ENCODE data around the gene IL19. TPM values are rescaled to one million over a fixed set of nuclear protein-coding genes. Genes with fewer than 3 reads are reported as not detected.

The IL19 gene
- total and polyA plus RNA-seq, 9 of the 15 experiments (the other 6 are each of a cell fraction or from before 2014, with no cell fraction given): not detected

DNA sequence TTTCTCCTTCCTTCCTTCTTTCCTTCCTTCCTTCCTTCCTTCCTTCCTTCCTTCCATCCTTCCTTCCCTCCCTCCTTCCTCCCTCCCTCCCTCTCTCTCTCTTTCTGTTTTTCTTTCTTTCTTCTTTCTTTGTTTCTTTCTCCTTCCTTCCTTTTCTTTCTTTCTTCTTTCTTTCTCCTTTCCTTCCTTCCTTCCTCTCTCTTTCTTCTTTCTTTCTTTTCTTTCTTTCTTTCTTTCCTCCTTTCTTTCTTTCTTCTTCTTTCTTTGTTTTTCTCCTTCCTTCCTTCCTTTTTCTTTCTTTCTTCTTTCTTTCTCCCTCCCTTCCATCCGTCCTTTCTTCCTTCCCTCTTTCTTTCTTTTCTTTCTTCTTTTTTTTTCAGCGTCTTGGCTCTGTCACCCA is 18.1 kb upstream of the IL19 start:
- H3K9ac ChIP-seq (ENCODE audit: insufficient read depth in 1 of 2, low read depth in 2 of 2, low read length in 2 of 2): no peak overlapping the region
- H3K4me1 ChIP-seq (replicated peaks in 1 of 2; ENCODE audit: control insufficient read depth in 2 of 2, insufficient read depth in 2 of 2, low read length in 2 of 2): no peaks in the 10 kb centered on the region
- peaks cover 20 to 29% of the 10 kb centered on the region in 2 experiments for H3K27me3 ChIP-seq (ENCODE audit: control insufficient read depth in 2 of 2, insufficient read depth in 2 of 2, low read length in 2 of 2)
- no peak overlapping the region for H3K27ac ChIP-seq (ENCODE audit: extremely low read depth, low read depth, low read length)
- no peaks in the 10 kb centered on the region for H3K79me2 ChIP-seq (ENCODE audit: control insufficient read depth, insufficient read depth, low read length)
- H3K9me3 ChIP-seq (replicated peaks; ENCODE audit: control insufficient read depth, insufficient read depth, low read depth, low read length): no peaks in the 10 kb centered on the region
- no peak overlapping the region for H3K4me3 ChIP-seq
- FAIRE-seq: no peak
- BruUV-seq (replicated peaks): no TSS peak
- ChIA-PET CTCF (ENCODE audit: low intra/inter-chr PET ratio) (no interaction called here), POLR2A (no interaction called here)
- WGBS (ENCODE audit: insufficient coverage, low coverage, missing lambda C conversion rate): 4% methylated on average over 2 of the region's 2 CpGs
- H3K36me3 ChIP-seq (ENCODE audit: control insufficient read depth, insufficient read depth, low read length): no peaks in the 10 kb centered on the region
- intact Hi-C loops (cut with micrococcal nuclease) (no loop called here), in situ Hi-C loops (cut with MboI) (no loop called here)
- DNase-seq (ENCODE audit: extremely low read depth in 1 of 4, low spot score in 3 of 4): no peak
- H3K9me1 ChIP-seq (ENCODE audit: control insufficient read depth, insufficient read depth, low read length): no peaks in the 10 kb centered on the region
- no peak overlapping the region for H2AFZ ChIP-seq (ENCODE audit: low read depth, low read length)
- no peak for ATAC-seq
- no peak overlapping the region for H3K4me2 ChIP-seq (ENCODE audit: insufficient read depth, low read length)
- H4K20me1 ChIP-seq (replicated peaks; ENCODE audit: control insufficient read depth, insufficient read depth, low read length): no peaks in the 10 kb centered on the region
- TF ChIP-seq ELF4 (CRISPR knock-in tag; IDR thresholded peaks at IDR 0.05) (0 out of 2 replicates have a peak, but pooled peaks have one; percentile 17), TOE1 (IDR thresholded peaks at IDR 0.05; ENCODE audit: borderline replicate concordance) (0 out of 2 replicates have a peak, but pooled peaks have one; percentile 24), TOE1 (CRISPR knock-in tag; IDR thresholded peaks at IDR 0.05; ENCODE audit: borderline replicate concordance, low read depth) (no peak), MYBL2 (IDR thresholded peaks at IDR 0.05; ENCODE audit: low read depth) (0 out of 2 replicates have a peak, but pooled peaks have one; percentile 11), MYBL2 (CRISPR knock-in tag; IDR thresholded peaks at IDR 0.05; ENCODE audit: borderline replicate concordance) (no peak), EHMT2 (IDR thresholded peaks at IDR 0.05) (0 out of 2 replicates have a peak, but pooled peaks have one; percentile 24), LARP7 (IDR thresholded peaks at IDR 0.05) (0 out of 2 replicates have a peak, but pooled peaks have one; percentile 37), JUND (IDR thresholded peaks at IDR 0.05; ENCODE audit: borderline replicate concordance, low read depth, low read length) (no peak), JUND (tag; IDR thresholded peaks at IDR 0.05; ENCODE audit: borderline replicate concordance, low read depth, low read length) (no peak), YY1 (IDR thresholded peaks at IDR 0.05; ENCODE audit: borderline replicate concordance in 1 of 3, control insufficient read depth in 1 of 3, extremely low read depth in 1 of 3, insufficient read depth in 3 of 3, insufficient read length in 1 of 3, insufficient replicate concordance in 2 of 3, low read depth in 1 of 3, low read length in 2 of 3) (no peak), SLC30A9 (CRISPR knock-in tag; IDR thresholded peaks at IDR 0.05) (no peak), XRCC5 (IDR thresholded peaks at IDR 0.05; ENCODE audit: low read depth, low read length) (no peak), MTA2 (IDR thresholded peaks at IDR 0.05; ENCODE audit: low read depth) (peak; percentile 43; the same call in 1 of the 2 replicates), ZBED1 (IDR thresholded peaks at IDR 0.05) (no peak), THRAP3 (IDR thresholded peaks at IDR 0.05; ENCODE audit: borderline replicate concordance) (0 out of 2 replicates have a peak, but pooled peaks have one; percentile 49)
- TF ChIP-seq, protein P1, sequence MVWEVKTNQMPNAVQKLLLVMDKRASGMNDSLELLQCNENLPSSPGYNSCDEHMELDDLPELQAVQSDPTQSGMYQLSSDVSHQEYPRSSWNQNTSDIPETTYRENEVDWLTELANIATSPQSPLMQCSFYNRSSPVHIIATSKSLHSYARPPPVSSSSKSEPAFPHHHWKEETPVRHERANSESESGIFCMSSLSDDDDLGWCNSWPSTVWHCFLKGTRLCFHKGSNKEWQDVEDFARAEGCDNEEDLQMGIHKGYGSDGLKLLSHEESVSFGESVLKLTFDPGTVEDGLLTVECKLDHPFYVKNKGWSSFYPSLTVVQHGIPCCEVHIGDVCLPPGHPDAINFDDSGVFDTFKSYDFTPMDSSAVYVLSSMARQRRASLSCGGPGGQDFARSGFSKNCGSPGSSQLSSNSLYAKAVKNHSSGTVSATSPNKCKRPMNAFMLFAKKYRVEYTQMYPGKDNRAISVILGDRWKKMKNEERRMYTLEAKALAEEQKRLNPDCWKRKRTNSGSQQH (CRISPR knock-in tag; IDR thresholded peaks at IDR 0.05): peak; percentile 74; the same call in 1 of the 2 replicates
- TF ChIP-seq, protein P2, sequence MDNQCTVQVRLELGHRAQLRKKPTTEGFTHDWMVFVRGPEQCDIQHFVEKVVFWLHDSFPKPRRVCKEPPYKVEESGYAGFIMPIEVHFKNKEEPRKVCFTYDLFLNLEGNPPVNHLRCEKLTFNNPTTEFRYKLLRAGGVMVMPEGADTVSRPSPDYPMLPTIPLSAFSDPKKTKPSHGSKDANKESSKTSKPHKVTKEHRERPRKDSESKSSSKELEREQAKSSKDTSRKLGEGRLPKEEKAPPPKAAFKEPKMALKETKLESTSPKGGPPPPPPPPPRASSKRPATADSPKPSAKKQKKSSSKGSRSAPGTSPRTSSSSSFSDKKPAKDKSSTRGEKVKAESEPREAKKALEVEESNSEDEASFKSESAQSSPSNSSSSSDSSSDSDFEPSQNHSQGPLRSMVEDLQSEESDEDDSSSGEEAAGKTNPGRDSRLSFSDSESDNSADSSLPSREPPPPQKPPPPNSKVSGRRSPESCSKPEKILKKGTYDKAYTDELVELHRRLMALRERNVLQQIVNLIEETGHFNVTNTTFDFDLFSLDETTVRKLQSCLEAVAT (IDR thresholded peaks at IDR 0.05): 0 out of 4 replicates have a peak, but pooled peaks of 1 of the 2 experiments have one; percentile 28
- TF ChIP-seq, protein P3, sequence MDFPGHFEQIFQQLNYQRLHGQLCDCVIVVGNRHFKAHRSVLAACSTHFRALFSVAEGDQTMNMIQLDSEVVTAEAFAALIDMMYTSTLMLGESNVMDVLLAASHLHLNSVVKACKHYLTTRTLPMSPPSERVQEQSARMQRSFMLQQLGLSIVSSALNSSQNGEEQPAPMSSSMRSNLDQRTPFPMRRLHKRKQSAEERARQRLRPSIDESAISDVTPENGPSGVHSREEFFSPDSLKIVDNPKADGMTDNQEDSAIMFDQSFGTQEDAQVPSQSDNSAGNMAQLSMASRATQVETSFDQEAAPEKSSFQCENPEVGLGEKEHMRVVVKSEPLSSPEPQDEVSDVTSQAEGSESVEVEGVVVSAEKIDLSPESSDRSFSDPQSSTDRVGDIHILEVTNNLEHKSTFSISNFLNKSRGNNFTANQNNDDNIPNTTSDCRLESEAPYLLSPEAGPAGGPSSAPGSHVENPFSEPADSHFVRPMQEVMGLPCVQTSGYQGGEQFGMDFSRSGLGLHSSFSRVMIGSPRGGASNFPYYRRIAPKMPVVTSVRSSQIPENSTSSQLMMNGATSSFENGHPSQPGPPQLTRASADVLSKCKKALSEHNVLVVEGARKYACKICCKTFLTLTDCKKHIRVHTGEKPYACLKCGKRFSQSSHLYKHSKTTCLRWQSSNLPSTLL (IDR thresholded peaks at IDR 0.05): 0 out of 2 replicates have a peak, but pooled peaks have one; percentile 26

Measured in K562 (cell line).